ENCODE measurements around the gene ASTE1. TPM values are rescaled to one million over a fixed set of nuclear protein-coding genes. Genes with fewer than 3 reads are reported as not detected.

The ASTE1 gene
- total RNA-seq, 4 donors from 2014 or later, result 7.9 to 13.1 (median 9.7) TPM

DNA sequence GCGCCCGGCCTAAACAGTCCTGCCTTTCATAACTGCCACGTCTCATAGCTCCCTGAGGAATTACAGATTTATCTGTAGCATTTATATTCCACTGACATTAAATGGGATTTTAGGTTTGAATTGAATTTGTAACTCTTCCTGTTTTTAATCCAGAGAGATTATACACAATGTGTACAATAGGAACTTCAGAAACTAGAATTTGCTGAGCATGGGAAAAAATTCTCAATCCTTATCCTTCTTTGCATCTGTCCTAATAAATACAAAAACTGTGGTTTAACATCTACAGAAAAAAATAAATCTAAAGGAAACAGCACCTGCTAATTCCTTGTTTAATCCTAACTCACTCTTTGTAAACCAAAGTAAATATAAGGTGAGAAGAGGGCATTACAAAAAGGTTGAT lies 2.2 kb upstream of the ASTE1 start:
- Histone ChIP-seq H3K4me1 (peaks cover 16 to 33% of the 10 kb centered on the region in 2 donors), H3K9me3 (no peaks in the 10 kb centered on the region), H3K27ac (no peak overlapping the region), H3K36me3 (no peaks in the 10 kb centered on the region), H3K27me3 (no peaks in the 10 kb centered on the region), H3K4me3 (replicated peaks in 1 of 3) (no peak overlapping the region)
- DNase-seq, result no peak
- WGBS, 2 donors, result 93 to 98% methylated on average over 3 of the region's 3 CpGs
- intact Hi-C loops (cut with DNase I), result no loop called here
- TF ChIP-seq, protein P1, sequence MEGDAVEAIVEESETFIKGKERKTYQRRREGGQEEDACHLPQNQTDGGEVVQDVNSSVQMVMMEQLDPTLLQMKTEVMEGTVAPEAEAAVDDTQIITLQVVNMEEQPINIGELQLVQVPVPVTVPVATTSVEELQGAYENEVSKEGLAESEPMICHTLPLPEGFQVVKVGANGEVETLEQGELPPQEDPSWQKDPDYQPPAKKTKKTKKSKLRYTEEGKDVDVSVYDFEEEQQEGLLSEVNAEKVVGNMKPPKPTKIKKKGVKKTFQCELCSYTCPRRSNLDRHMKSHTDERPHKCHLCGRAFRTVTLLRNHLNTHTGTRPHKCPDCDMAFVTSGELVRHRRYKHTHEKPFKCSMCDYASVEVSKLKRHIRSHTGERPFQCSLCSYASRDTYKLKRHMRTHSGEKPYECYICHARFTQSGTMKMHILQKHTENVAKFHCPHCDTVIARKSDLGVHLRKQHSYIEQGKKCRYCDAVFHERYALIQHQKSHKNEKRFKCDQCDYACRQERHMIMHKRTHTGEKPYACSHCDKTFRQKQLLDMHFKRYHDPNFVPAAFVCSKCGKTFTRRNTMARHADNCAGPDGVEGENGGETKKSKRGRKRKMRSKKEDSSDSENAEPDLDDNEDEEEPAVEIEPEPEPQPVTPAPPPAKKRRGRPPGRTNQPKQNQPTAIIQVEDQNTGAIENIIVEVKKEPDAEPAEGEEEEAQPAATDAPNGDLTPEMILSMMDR (IDR thresholded peaks at IDR 0.05), result no peak
- TF ChIP-seq POLR2A (IDR thresholded peaks at IDR 0.05), result no peak

DNA sequence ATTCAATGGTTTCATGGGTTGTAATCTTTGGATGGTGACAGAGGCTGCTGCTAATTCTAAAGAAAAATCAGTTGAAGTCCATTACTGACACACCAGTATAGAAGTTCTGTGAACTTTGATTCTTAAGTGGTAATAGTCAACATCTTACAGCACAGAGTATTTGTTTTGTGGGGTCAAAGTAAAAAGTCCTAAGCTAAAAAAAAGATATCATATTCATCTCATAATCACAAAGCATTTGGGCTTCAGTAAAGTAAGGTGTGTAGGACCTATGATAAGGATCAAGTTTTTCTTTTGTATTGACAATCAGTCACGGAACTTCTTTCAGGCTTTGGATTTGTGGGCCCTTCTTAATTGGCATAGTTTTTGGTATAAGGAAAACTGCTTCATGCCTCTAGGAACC lies 1.1 kb downstream of the ASTE1 start:
- 74 to 93% methylated on average over 1 of the region's 1 CpG for WGBS, 2 donors
- DNase-seq, result no peak
- intact Hi-C loops (cut with DNase I), result no loop called here
- TF ChIP-seq, protein P1 (IDR thresholded peaks at IDR 0.05), result no peak
- TF ChIP-seq POLR2A (IDR thresholded peaks at IDR 0.05), result no peak
- Histone ChIP-seq H3K4me3 (replicated peaks in 1 of 3) (no peak overlapping the region), H3K27ac (no peak overlapping the region), H3K27me3 (no peaks in the 10 kb centered on the region), H3K36me3 (no peaks in the 10 kb centered on the region), H3K9me3 (no peaks in the 10 kb centered on the region), H3K4me1 (peaks cover 16 to 44% of the 10 kb centered on the region in 2 donors)

DNA sequence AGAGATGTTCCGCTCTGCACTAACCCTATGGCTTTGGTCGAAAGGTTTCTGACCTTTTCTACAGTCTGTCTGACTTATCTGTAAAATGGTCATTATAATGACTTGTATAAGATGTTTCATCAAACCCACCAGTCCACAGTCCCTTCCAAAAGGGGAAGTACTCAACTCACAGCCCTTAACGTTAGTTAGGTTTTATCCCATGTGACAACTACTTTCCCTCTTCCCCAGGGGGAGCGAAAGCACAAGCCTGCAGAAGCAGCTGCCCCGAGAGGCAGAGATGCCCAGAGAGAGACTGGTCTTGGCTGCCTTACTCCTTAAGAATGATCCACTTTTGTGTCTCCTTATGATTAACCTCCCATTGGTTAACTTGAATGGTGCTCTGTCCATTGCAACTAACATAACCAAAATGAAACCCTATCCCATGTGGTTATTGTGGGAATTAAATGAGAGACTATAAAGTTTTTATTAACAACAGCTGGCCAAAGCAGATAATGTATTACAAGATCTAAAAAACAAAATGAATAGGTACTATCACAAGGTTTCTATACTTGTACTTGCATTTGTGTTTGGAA lies 6.4 kb downstream of the ASTE1 start:
- WGBS, 2 donors, result 83 to 89% methylated on average over 5 of the region's 5 CpGs
- peaks cover under 1 to 13% of the 10 kb centered on the region in 2 donors for H3K4me1 ChIP-seq
- no peaks in the 10 kb centered on the region for H3K27me3 ChIP-seq
- intact Hi-C loops (cut with DNase I), result no loop called here
- H3K4me3 ChIP-seq (replicated peaks in 1 of 3), result no peak overlapping the region
- TF ChIP-seq, protein P1 (IDR thresholded peaks at IDR 0.05), result no peak
- no peak for TF ChIP-seq POLR2A (IDR thresholded peaks at IDR 0.05)
- no peak for DNase-seq
- no peaks in the 10 kb centered on the region for H3K9me3 ChIP-seq
- no peak overlapping the region for H3K27ac ChIP-seq
- H3K36me3 ChIP-seq, result peaks cover 0 to 12% of the 10 kb centered on the region in 2 donors

DNA sequence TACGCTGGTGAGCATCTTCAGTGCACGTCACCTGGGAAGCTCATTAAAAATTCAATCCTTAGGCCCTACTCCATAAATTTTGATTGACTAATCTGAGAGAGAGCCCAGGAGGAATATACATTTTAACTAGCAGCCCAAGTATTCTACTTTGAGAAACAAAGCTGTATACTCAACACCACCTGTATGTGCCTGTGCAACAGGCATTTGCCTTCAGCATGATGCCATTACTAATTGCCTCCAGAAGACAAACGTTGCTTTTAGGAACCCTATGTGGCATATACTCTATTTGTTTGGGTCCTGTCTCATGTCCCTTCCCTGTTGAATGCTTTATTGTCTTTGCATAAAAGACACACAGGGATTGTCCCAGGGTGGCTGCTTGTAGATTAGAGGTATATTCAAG lies 7.7 kb downstream of the ASTE1 start:
- peaks cover 3 to 12% of the 10 kb centered on the region in 2 donors for H3K36me3 ChIP-seq
- no peak for DNase-seq
- no peaks in the 10 kb centered on the region for H3K27me3 ChIP-seq
- WGBS, 2 donors, result 88 to 91% methylated on average over 3 of the region's 3 CpGs
- peaks cover 0 to 11% of the 10 kb centered on the region in 2 donors for H3K4me1 ChIP-seq
- no peak overlapping the region for H3K27ac ChIP-seq
- intact Hi-C loops (cut with DNase I), result no loop called here
- H3K4me3 ChIP-seq (replicated peaks in 1 of 3), result no peak overlapping the region
- no peak for TF ChIP-seq POLR2A (IDR thresholded peaks at IDR 0.05)
- TF ChIP-seq, protein P1 (IDR thresholded peaks at IDR 0.05), result no peak
- H3K9me3 ChIP-seq, result no peaks in the 10 kb centered on the region

DNA sequence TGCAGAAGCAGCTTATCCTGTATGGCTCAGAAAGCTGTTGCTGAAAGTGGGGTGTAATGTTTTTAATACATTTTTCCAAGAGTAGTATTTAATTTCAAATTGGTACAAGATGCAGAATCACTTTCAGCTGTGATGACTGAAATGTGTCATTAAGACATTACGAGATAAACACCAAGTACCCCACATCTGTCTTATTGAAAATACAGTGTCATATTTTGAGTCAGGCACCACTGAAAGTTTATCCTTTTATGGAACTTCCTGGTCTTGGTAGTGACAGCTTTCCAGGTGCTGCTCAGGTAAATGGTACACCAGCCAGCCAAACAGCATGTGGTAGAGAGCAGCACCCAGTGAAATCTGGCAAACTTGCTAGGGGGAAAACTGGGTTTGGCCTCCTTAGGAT lies 16.9 kb downstream of the ASTE1 start:
- WGBS, 2 donors, result 91 to 97% methylated on average over 1 of the region's 1 CpG
- H3K9me3 ChIP-seq, result no peaks in the 10 kb centered on the region
- H3K36me3 ChIP-seq, result peaks cover 0 to 3% of the 10 kb centered on the region in 2 donors
- no peak overlapping the region for H3K27ac ChIP-seq
- H3K27me3 ChIP-seq, result no peaks in the 10 kb centered on the region
- H3K4me1 ChIP-seq, result peaks cover 0 to 6% of the 10 kb centered on the region in 2 donors
- no peak for DNase-seq
- no peak overlapping the region for H3K4me3 ChIP-seq (replicated peaks in 1 of 3)
- TF ChIP-seq, protein P1 (IDR thresholded peaks at IDR 0.05), result no peak
- no peak for TF ChIP-seq POLR2A (IDR thresholded peaks at IDR 0.05)
- intact Hi-C loops (cut with DNase I), result no loop called here

All from thyroid gland (tissue), 4 donors.